ENCODE measurements around the gene MAGI1. TPM values are rescaled to one million over a fixed set of nuclear protein-coding genes. Genes with fewer than 3 reads are reported as not detected.

The MAGI1 gene
- total RNA-seq, 1 experiment from 2014 or later, result 38.6 TPM

DNA sequence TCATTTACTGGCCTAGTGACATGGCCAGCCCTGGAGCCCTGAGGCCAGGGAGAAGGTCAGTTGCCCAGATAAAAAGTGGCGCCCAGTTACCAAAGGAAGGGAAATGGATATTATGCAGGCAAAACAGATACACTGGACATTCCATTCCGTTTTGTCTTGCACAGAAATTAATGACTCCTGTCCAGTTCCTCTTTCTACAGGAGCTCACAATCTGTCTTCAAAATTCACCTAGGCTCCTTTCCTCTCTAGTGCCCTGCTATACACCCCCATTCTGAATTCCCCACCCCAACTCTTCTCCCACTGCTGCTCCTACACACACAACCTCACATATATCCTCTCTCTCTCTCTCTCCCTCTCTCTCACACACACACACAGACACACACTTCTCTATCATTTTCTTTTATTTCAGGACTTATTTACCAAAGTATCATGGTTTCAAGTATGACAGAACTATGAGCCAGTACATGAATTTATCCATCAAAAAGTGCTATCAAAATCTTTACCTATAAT is 229.0 kb downstream of the MAGI1 start (continued):
- TF ChIP-seq, protein P1, sequence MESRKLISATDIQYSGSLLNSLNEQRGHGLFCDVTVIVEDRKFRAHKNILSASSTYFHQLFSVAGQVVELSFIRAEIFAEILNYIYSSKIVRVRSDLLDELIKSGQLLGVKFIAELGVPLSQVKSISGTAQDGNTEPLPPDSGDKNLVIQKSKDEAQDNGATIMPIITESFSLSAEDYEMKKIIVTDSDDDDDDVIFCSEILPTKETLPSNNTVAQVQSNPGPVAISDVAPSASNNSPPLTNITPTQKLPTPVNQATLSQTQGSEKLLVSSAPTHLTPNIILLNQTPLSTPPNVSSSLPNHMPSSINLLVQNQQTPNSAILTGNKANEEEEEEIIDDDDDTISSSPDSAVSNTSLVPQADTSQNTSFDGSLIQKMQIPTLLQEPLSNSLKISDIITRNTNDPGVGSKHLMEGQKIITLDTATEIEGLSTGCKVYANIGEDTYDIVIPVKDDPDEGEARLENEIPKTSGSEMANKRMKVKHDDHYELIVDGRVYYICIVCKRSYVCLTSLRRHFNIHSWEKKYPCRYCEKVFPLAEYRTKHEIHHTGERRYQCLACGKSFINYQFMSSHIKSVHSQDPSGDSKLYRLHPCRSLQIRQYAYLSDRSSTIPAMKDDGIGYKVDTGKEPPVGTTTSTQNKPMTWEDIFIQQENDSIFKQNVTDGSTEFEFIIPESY (IDR thresholded peaks at IDR 0.05; ENCODE audit: extremely low read depth, insufficient replicate concordance, low read length), result no peak
- TF ChIP-seq POLR2A (IDR thresholded peaks at IDR 0.05; ENCODE audit: borderline replicate concordance, extremely low read depth, insufficient read depth, insufficient read length), result no peak
- TF ChIP-seq ELF1 (IDR thresholded peaks at IDR 0.05; ENCODE audit: borderline replicate concordance, low read depth), result no peak
- no peak for TF ChIP-seq CEBPB (IDR thresholded peaks at IDR 0.05; ENCODE audit: low read depth)
- TF ChIP-seq CBX3 (IDR thresholded peaks at IDR 0.05; ENCODE audit: low read depth), result no peak
- TF ChIP-seq ZFX (IDR thresholded peaks at IDR 0.05), result no peak

DNA sequence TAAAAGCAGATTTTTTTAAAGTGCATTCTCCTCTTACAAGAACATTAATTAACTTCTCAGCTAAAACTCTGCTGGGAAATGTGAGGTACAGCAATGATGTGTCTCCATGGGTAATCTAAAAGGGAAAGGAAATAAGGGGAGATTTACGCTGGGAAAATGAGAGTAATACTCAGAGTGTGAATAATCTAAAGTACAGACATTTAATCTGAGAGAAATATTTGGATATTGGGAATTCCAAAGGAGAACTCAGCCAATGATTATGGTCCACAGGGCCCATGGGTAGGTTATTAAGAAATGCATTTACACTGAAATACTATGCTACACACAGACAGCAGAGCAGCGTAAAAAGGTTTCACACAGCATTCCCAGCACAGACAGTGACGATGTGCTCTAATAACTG is 229.9 kb downstream of the MAGI1 start:
- no peaks in the 10 kb centered on the region for H3K4me1 ChIP-seq (ENCODE audit: control insufficient read depth in 1 of 2, insufficient read depth in 2 of 2, low read length in 2 of 2)
- no peaks in the 10 kb centered on the region for H3K9me3 ChIP-seq (ENCODE audit: control insufficient read depth in 1 of 2, insufficient read depth in 1 of 2, low read depth in 1 of 2, low read length in 2 of 2)
- no TSS peak for BruUV-seq (replicated peaks)
- ATAC-seq, result no peak
- ChIA-PET RAD21 (ENCODE audit: low non-redundant PET in 1 of 2, low total read pairs in 2 of 2, uncharacterized antibody in 2 of 2, unreplicated experiment in 2 of 2) (no interaction called here), POLR2A (no interaction called here), CTCF (no interaction called here)
- peaks cover 3% of the 10 kb centered on the region; the same call in 1 of the 2 replicates for H3K79me2 ChIP-seq (ENCODE audit: insufficient read depth, low read length)
- H3K9ac ChIP-seq (ENCODE audit: low read length), result no peak overlapping the region
- TF ChIP-seq SIN3A (IDR thresholded peaks at IDR 0.05; ENCODE audit: low read depth) (no peak), RAD21 (IDR thresholded peaks at IDR 0.05; ENCODE audit: low read depth) (no peak), YY1 (IDR thresholded peaks at IDR 0.05; ENCODE audit: extremely low read depth, insufficient replicate concordance, low read depth, low read length) (no peak), FOSL1 (IDR thresholded peaks at IDR 0.05; ENCODE audit: low read depth) (no peak), EGR1 (IDR thresholded peaks at IDR 0.05; ENCODE audit: low read depth) (no peak), SRF (IDR thresholded peaks at IDR 0.05; ENCODE audit: low read depth) (no peak), CEBPB (IDR thresholded peaks at IDR 0.05; ENCODE audit: low read depth) (no peak)
- TF ChIP-seq, protein P2, sequence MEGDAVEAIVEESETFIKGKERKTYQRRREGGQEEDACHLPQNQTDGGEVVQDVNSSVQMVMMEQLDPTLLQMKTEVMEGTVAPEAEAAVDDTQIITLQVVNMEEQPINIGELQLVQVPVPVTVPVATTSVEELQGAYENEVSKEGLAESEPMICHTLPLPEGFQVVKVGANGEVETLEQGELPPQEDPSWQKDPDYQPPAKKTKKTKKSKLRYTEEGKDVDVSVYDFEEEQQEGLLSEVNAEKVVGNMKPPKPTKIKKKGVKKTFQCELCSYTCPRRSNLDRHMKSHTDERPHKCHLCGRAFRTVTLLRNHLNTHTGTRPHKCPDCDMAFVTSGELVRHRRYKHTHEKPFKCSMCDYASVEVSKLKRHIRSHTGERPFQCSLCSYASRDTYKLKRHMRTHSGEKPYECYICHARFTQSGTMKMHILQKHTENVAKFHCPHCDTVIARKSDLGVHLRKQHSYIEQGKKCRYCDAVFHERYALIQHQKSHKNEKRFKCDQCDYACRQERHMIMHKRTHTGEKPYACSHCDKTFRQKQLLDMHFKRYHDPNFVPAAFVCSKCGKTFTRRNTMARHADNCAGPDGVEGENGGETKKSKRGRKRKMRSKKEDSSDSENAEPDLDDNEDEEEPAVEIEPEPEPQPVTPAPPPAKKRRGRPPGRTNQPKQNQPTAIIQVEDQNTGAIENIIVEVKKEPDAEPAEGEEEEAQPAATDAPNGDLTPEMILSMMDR (IDR thresholded peaks at IDR 0.05 in 2 of 3, conservative IDR thresholded peaks at IDR 0.05 in 1 of 3; ENCODE audit: borderline replicate concordance in 1 of 3, insufficient read depth in 1 of 3, low read depth in 2 of 3, low read length in 2 of 3), result no peak
- TF ChIP-seq, protein P3, sequence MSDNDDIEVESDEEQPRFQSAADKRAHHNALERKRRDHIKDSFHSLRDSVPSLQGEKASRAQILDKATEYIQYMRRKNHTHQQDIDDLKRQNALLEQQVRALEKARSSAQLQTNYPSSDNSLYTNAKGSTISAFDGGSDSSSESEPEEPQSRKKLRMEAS (IDR thresholded peaks at IDR 0.05), result no peak
- TF ChIP-seq, protein P4, sequence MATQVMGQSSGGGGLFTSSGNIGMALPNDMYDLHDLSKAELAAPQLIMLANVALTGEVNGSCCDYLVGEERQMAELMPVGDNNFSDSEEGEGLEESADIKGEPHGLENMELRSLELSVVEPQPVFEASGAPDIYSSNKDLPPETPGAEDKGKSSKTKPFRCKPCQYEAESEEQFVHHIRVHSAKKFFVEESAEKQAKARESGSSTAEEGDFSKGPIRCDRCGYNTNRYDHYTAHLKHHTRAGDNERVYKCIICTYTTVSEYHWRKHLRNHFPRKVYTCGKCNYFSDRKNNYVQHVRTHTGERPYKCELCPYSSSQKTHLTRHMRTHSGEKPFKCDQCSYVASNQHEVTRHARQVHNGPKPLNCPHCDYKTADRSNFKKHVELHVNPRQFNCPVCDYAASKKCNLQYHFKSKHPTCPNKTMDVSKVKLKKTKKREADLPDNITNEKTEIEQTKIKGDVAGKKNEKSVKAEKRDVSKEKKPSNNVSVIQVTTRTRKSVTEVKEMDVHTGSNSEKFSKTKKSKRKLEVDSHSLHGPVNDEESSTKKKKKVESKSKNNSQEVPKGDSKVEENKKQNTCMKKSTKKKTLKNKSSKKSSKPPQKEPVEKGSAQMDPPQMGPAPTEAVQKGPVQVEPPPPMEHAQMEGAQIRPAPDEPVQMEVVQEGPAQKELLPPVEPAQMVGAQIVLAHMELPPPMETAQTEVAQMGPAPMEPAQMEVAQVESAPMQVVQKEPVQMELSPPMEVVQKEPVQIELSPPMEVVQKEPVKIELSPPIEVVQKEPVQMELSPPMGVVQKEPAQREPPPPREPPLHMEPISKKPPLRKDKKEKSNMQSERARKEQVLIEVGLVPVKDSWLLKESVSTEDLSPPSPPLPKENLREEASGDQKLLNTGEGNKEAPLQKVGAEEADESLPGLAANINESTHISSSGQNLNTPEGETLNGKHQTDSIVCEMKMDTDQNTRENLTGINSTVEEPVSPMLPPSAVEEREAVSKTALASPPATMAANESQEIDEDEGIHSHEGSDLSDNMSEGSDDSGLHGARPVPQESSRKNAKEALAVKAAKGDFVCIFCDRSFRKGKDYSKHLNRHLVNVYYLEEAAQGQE (IDR thresholded peaks at IDR 0.05; ENCODE audit: low read depth), result no peak
- no peaks in the 10 kb centered on the region for H4K20me1 ChIP-seq (ENCODE audit: insufficient read depth)
- no peak overlapping the region for H2AFZ ChIP-seq (ENCODE audit: low read depth, low read length, poor library complexity, severe bottlenecking)
- no peak overlapping the region for H3K27ac ChIP-seq (ENCODE audit: low read depth, low read length)
- H3K36me3 ChIP-seq (ENCODE audit: control insufficient read depth in 1 of 2, insufficient read depth in 2 of 2, low read length in 2 of 2), result no peaks in the 10 kb centered on the region
- intact Hi-C loops (cut with micrococcal nuclease), result no loop called here
- DNase-seq (ENCODE audit: low read depth, low spot score), result no peak
- no peaks in the 10 kb centered on the region for H3K9me2 ChIP-seq (ENCODE audit: insufficient read depth)
- no peaks in the 10 kb centered on the region for H3K27me3 ChIP-seq (ENCODE audit: insufficient read depth, low read length)
- H3K4me2 ChIP-seq (ENCODE audit: low read length), result no peak overlapping the region
- no peak overlapping the region for H3K4me3 ChIP-seq (replicated peaks in 1 of 2; ENCODE audit: low read depth in 1 of 2, low read length in 2 of 2)
